Fibroblast of pulmonary artery (primary cell): Measurements from ENCODE around the gene CNIH3.

Source experiments
- DNase-seq: peaks from one replicate; pipeline ENCODE4 v3.0.0-alpha.2; 2010; ENCODE audit warnings: low read depth
- H3K4me3 ChIP-seq: replicated peaks from 2 replicates; pipeline ENCODE4 v1.5.1; 2011; ENCODE audit warnings: low read depth, mild to moderate bottlenecking, control low read depth, low read length, moderate library complexity
- CTCF ChIP-seq: IDR thresholded peaks from 2 replicates; pipeline ENCODE4 v1.5.1; 2011; ENCODE audit warnings: mild to moderate bottlenecking, control low read depth, low read length, inconsistent platforms; ENCODE audit errors: missing control alignments

CNIH3 gene

GRCh38 chr1:224739303-224739996 is 123.3 kb downstream of the CNIH3 start:
- no peak overlapping the region for H3K4me3 ChIP-seq
- no peak for TF ChIP-seq CTCF
- DNase-seq, result no peak

- no peak for TF ChIP-seq CTCF
- H3K4me3 ChIP-seq, result no peak overlapping the region
- DNase-seq, result no peak
Observed at GRCh38 chr1:224739997-224740684, 124.0 kb downstream of the CNIH3 start.

DNA sequence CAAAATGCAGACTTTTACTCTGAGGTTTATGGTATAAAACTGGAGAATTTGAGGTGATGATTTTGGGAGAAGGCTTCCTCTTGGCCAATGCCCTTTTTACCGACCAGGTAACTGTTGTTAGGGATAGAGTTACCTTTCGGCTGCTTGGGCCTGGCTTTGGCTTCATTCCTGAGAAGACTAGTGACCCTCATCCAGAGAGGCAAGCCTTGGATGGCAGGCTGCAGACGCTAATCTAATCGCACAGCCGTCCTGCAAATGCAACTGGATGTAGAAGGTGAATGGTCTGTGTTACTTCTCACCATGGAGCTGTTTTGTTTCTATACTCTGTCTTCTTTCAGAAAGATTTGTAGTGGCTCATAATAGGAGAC is 124.6 kb downstream of the CNIH3 start:
- no peak for DNase-seq
- no peak overlapping the region for H3K4me3 ChIP-seq
- TF ChIP-seq CTCF, result no peak

DNA sequence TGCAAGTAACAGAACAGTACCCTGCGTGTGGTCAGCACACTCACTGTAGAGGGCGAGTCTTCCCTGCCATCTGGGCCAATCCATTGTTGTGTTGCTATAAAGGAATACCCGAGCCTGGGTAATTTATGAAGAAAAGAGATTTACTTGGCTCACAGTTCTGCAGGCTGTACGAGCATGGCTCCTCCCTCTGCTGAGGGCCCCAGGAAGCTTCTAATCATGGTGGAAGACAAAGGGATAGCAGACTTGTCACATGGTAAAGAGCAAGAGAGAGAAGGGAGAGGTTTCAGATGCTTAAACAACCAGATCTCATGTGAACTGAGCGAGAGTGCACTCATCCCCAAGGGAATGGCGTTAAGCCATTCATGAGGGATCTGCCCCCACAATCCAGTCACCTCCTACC is 126.2 kb downstream of the CNIH3 start:
- no peak for DNase-seq
- H3K4me3 ChIP-seq, result no peak overlapping the region
- TF ChIP-seq CTCF, result no peak

DNA sequence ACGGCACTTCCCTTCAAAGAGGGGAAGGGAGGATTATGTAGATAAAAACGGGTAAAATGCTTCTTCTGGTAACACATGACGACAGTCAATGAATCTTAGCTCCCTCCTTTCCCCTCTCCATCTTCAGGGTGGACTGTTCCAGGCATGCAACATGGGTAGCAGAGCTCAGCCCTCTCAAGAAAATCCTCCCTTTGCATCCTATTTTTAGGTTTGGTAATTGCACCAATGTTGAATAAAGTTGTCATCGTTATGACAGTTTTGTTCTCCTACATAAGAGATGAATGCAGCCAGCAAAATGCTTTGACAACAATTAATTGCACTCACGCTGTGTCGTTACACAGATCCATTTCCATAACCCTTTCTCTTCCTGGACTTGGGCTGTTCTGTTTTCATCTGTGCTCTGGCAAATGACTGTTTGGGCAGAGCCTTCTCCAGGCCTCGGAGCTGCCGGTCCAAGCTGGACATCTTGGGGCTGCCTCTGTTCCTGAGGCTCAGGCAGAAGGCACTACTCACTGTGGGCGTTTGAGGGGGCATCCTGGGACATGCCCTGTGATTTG is 127.6 kb downstream of the CNIH3 start:
- no peak for TF ChIP-seq CTCF
- no peak for DNase-seq
- no peak overlapping the region for H3K4me3 ChIP-seq

DNA sequence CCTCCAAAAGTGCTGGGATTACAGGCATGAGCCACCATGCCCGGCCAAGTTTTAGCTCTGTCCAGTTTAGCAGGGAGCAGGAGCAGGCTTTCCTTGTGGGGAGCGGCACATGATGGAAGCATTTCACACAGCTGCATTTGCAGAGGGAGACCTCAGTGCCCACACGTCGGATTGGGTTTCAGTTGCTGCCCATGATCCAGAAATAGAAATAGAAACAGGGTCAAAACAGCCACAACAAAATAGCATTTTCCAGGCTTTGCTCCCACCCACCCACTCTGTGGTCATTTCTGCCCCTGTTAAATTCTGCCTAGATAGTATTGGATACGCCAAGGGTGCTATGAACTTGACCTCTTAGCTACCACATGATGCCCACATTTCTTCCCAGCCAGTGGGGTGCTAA is 128.4 kb downstream of the CNIH3 start:
- DNase-seq, result no peak
- H3K4me3 ChIP-seq, result no peak overlapping the region
- no peak for TF ChIP-seq CTCF

DNA sequence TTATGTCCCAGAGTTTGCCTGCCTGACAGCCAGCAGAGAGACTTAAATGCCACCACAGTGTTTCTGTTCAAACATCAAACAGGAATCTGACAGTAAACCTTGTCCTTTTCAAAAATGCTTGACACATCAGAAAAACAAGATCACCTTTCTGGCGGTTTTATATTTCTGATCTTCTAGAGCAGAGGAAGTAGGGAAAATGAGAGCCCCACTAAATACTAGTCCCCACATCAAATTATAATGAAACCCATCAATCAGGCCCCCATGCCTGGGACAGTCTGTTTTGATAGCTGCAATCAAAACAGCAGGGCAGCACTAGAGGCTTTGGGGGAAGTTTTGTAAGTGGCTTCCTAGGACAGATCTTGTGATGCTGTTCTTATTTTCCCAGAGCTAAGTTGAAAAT is 129.3 kb downstream of the CNIH3 start:
- no peak for DNase-seq
- no peak for TF ChIP-seq CTCF
- H3K4me3 ChIP-seq, result no peak overlapping the region
